RWPE2 (cell line): Measurements from ENCODE around the gene SMIM38.

ENCODE experiments used
- ATAC-seq: fragments of 200-7000 bp; cut with Tn5 transposase; 3 replicates; pipeline ENCODE4 v1.9.1; 2021; ENCODE audit warnings: low read depth
- DNase-seq: peaks from one replicate; pipeline ENCODE4 v3.0.0-alpha.2; 2020; ENCODE audit warnings: low spot score
- H3K27ac ChIP-seq: fragments of 450-650 bp; 2 replicates; pipeline ENCODE4 v1.5.1; 2017; ENCODE audit warnings: mild to moderate bottlenecking; ENCODE audit not compliant: poor library complexity, severe bottlenecking
- H3K27me3 ChIP-seq: fragments of 250-450 bp; sonication (Bioruptor Pico); 2 replicates; pipeline ENCODE4 v1.5.1; 2021; ENCODE audit warnings: mild to moderate bottlenecking, moderate library complexity; ENCODE audit not compliant: insufficient read depth, poor library complexity, severe bottlenecking
- H3K36me3 ChIP-seq: fragments of 250-450 bp; sonication (Bioruptor Pico); 2 replicates; pipeline ENCODE4 v1.5.1; 2020; ENCODE audit warnings: low read depth, mild to moderate bottlenecking, moderate library complexity
- H3K4me1 ChIP-seq: fragments of 250-450 bp; sonication (Bioruptor Pico); 2 replicates; pipeline ENCODE4 v1.5.1; 2021; ENCODE audit warnings: mild to moderate bottlenecking, moderate library complexity; ENCODE audit not compliant: insufficient read depth, poor library complexity, severe bottlenecking
- H3K4me3 ChIP-seq: fragments of 250-450 bp; sonication (Bioruptor Pico); 2 replicates; pipeline ENCODE4 v1.5.1; 2021; ENCODE audit warnings: mild to moderate bottlenecking, moderate library complexity; ENCODE audit not compliant: severe bottlenecking
- H3K9me3 ChIP-seq: fragments of 250-450 bp; sonication (Bioruptor Pico); 2 replicates; pipeline ENCODE4 v1.5.1; 2021; ENCODE audit warnings: mild to moderate bottlenecking, moderate library complexity; ENCODE audit not compliant: severe bottlenecking
- CTCF ChIP-seq: fragments of 450-650 bp; IDR thresholded peaks from one replicate; pipeline ENCODE4 v1.5.1; 2017; ENCODE audit warnings: mild to moderate bottlenecking, moderate library complexity; ENCODE audit not compliant: poor library complexity, severe bottlenecking

SMIM38 gene

DNA sequence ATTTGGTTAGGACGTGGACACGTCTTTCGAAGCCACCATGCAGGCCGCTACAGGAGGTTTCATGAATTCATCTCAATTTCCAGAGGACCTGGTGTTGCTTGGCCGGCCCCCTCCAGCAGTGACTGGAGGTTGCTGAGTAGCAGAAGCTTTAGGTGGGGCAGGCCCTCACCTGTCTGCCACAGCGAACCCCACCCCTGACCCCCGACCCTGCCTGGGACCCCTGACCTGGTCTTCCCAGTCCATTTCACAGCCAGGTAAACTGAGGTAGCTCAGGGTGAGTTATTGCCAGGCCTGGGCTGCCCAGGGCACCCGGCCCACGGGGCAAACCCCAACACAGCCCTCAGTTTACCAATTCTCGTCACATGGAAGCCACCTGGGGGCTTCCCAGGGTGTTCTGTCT, 39.1 kb upstream of the SMIM38 start:
- TF ChIP-seq CTCF: no peak
- Histone ChIP-seq H3K4me3 (no peak overlapping the region), H3K36me3 (no peaks in the 10 kb centered on the region), H3K9me3 (peaks cover 3% of the 10 kb centered on the region), H3K27me3 (no peaks in the 10 kb centered on the region), H3K4me1 (no peaks in the 10 kb centered on the region), H3K27ac (no peak overlapping the region)
- no peak for DNase-seq
- no peak for ATAC-seq

DNA sequence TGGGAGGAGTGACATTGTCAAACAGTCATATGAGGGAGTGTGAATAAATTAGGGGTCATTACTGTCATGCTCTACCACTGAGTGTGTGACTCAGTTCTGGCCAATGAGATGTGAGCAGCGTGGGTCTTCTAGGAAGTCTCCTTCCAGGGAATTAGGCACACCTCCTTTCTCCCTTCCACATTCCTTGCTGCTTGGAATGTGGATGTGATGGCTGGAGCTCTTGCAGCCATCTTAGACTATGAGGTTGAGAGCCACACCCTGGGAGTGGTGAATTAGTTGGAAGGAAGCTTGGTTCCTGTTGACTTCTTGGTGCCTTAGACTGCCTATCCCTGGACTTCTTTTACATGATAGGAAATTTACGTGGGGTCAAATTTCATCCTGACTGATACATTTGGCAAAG, 36.5 kb upstream of the SMIM38 start:
- no peaks in the 10 kb centered on the region for H3K36me3 ChIP-seq
- no peak overlapping the region for H3K27ac ChIP-seq
- peaks cover 21% of the 10 kb centered on the region for H3K4me1 ChIP-seq
- TF ChIP-seq CTCF: no peak
- no peak for DNase-seq
- H3K27me3 ChIP-seq: no peaks in the 10 kb centered on the region
- peaks cover 3% of the 10 kb centered on the region for H3K9me3 ChIP-seq
- no peak overlapping the region for H3K4me3 ChIP-seq
- no peak for ATAC-seq

GRCh38 chr11:69120096-69120875, 35.4 kb upstream of the SMIM38 start:
- Histone ChIP-seq H3K36me3 (no peaks in the 10 kb centered on the region), H3K4me3 (no peak overlapping the region), H3K27me3 (no peaks in the 10 kb centered on the region), H3K9me3 (peaks cover 3% of the 10 kb centered on the region), H3K27ac (no peak overlapping the region), H3K4me1 (peaks cover 23% of the 10 kb centered on the region)
- DNase-seq: no peak
- TF ChIP-seq CTCF: no peak
- no peak for ATAC-seq

GRCh38 chr11:69121021-69121420, 34.7 kb upstream of the SMIM38 start:
- no peak overlapping the region for H3K4me3 ChIP-seq
- peaks cover 23% of the 10 kb centered on the region for H3K4me1 ChIP-seq
- no peak for TF ChIP-seq CTCF
- H3K27ac ChIP-seq: peak overlapping the region; percentile 81
- DNase-seq: no peak
- H3K27me3 ChIP-seq: no peaks in the 10 kb centered on the region
- peaks cover 3% of the 10 kb centered on the region for H3K9me3 ChIP-seq
- no peak for ATAC-seq
- no peaks in the 10 kb centered on the region for H3K36me3 ChIP-seq

- peaks cover 23% of the 10 kb centered on the region for H3K4me1 ChIP-seq
- no peak for DNase-seq
- no peaks in the 10 kb centered on the region for H3K36me3 ChIP-seq
- no peak overlapping the region for H3K4me3 ChIP-seq
- no peaks in the 10 kb centered on the region for H3K27me3 ChIP-seq
- no peak for TF ChIP-seq CTCF
- H3K27ac ChIP-seq: peak overlapping the region; percentile 81
- peaks cover 3% of the 10 kb centered on the region for H3K9me3 ChIP-seq
- ATAC-seq: no peak
Observed at GRCh38 chr11:69121621-69122325, 34.0 kb upstream of the SMIM38 start.
